Measurements from ENCODE around the gene ST6GALNAC6.
A peak's percentile ranks its signal among the peaks of the same experiment; 100 is the strongest.

ST6GALNAC6 gene

DNA sequence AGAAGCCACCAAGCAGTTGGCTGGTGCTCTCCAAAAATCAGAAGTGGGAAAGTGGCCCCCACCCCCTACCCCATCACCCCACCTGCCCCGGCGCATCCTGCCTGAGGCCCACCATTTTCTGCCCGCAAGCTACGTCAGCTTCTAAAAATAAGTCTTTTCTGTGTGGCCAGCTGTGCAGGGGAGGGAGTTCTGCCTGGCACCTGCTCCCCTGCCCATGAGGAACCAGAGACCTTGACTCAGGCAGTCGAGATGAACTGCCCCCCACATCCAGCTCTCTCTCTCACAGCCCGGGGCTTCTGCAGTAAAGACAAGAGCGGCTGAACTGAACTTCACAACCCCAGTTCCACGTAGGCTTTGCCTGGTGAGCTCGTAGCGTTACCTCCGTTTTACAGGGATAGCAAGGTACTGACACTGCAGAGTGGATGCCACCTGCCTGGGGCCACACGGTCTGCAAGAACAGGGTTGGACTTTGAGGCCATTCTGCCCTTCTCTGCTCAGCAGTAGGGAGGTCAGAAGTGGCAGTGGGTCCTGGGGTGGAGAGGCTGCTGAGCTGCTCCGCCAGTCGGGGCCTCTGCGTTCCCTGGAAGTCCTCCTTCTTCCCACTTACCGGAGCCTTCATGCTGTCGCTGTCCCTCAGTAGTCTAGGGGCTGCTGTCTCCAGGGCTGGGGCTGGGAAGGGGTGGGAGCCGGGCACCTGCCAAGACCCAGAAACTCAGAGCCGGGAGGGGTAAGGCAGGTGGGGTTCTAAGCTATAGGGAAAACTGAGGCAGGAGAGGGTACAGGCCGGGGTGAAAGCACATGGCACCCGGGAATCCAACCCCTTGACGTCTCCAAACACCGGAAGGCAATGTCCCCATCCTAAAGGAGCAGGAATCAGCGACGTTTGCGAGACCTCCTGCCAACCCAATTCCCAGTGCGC is 16.7 kb upstream of the ST6GALNAC6 start:
- no peak for DNase-seq

- DNase-seq, result no peak
These were observed 15.9 kb upstream of the ST6GALNAC6 start for GRCh38 chr9:127915325-127915752.

DNA sequence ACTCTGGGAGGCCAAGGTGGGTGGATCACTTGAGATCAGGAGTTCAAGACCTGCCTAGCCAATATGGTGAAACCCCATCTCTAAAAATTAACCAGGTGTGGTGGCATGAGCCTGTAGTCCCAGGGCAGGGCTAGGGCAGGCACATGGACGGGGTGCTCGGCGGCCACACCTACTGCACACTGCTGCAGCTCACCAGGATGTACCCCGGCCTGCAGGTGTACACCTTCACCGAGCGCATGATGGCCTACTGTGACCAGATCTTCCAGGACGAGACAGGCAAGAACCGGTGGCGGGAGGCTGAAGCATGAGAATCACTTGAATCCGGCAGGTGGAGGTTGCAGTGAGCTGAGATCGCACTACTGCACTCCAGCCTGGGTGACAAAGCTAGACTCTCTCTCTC is 14.3 kb upstream of the ST6GALNAC6 start:
- no peak for DNase-seq

DNA sequence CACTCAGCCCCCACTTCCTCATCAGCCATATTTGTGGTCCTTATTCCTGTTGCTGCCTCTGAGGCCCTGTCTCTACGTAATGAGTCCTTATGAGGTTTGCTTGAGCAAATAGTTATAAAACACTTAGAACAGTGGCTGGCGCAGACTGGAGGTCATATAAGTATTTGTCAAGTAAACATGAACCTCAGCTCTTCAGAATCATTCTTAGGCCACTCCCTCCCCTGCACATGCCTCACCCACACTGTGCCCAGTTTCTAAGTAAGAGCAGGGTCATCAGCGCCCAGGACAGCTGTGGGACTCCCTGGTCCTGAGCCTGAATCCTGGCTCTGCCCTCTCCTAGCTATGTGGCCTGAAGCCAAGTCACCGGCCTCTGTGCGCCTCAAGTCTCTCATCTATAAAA is 13.5 kb upstream of the ST6GALNAC6 start:
- DNase-seq, result no peak

DNA sequence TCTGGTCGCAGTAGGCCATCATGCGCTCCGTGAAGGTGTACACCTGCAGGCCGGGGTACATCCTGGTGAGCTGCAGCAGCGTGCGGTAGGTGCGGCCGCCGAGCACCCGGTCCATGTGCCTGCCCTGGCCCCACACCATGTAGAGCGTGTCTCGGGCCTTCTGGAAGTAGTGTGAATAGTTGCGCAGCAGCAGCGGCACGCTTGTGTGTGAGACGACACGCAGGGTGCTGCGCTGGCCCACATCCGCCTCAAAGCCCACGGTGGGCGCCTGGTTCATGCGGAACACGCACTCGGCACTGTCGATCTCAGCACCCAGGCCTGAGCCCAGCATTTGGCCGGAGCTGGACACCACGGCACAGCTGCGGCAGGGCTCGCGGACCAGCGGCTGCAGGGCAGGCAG is 12.9 kb upstream of the ST6GALNAC6 start:
- DNase-seq, result no peak

GRCh38 chr9:127910613-127911205 is 11.3 kb upstream of the ST6GALNAC6 start:
- DNase-seq, result peak; percentile 42

GRCh38 chr9:127909839-127910273 is 10.5 kb upstream of the ST6GALNAC6 start:
- DNase-seq, result no peak

DNA sequence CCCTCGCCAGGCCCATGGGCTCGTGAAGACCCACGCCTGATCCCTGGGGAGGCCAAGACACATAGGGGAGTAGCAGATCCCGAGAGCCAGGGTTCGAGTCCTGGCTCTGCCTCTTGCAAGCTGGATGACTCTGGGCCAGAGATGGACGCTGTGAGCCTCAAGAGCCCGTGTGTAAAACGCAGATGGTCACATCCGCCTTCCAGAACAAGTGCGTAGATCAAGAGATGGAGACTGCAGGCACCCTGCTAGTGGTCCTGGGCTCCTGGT is 9.2 kb upstream of the ST6GALNAC6 start:
- DNase-seq, result no peak

- DNase-seq, result no peak
These were observed 8.7 kb upstream of the ST6GALNAC6 start for GRCh38 chr9:127907867-127908659.

DNA sequence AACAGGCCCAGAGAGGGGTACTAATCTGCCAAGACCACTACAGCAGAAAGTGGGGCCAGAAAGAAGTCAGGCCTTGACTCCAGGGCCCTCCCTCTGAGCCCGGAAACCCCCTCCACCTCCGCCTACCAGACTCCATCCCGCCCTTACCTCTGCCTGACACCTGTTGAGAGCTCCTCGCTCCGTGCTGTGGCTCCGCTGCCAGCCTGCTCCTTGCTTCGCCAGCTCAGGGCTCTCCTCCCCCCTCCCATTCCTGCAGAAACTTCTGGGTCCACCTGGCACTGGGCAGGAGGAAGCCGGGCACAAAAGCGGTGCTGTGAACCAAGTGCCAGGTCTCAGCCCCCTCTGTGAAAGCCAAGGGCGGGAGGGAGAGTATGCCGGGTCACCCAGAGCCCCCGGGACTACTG is 6.4 kb upstream of the ST6GALNAC6 start:
- DNase-seq, result peak; percentile 82

DNA sequence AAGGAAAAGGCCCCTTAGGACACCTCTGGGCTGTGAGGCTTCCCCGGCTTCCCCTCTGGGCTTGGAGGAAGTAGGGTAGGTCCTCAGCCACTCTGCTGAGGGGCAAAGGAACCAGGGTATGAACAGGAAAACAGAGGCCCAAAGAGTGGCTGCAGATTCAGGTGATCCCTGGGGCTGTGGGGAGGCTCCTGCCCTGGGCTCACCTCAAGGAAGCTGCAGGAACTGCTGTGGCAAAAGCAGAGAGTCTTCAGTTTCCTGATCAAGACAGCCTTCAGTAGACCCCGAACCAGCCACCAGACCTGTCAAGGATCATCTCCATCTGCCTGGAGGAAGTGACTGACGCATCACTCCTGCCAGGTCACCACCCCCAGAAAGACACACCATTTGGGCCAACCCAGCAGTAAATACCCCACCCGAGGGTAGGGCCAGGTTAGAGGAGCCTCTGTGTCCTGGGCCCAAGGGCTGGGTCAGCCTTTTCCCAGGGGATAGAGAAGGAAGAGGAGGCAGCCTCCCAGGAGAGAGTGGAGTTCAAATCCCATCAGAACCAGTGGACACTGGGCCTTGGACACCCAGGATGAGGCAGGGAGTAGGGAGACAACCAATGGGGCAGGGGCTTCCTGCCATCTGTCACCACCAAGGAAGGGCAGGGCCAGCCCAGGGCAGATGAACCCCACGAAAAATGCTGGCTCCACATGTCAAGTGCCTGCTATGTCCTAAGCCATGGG is 5.8 kb upstream of the ST6GALNAC6 start:
- DNase-seq, result peak; percentile 81

DNA sequence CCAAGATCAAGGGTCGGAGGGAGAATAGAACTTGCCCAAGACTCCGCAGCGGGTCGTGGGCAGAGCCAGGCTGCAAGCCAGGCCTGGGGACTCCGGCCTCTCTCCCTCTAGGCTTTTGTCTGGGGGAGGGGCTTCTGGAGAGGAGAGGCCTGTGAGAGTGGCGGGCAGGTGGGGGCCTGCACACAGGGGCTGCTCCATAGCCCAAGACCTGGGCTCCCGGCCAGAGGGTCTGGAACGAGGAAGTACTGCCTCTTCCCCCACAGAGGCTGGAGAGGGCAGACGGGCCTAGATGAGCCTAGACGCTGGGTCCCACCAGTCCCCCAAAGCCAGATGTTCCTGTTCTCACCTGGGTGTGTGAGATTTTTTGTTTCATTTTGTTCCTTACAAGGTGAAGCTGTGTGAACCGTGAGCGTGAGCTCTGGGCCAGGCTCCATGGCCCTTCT is 5.2 kb upstream of the ST6GALNAC6 start:
- DNase-seq, result peak; percentile 25

DNA sequence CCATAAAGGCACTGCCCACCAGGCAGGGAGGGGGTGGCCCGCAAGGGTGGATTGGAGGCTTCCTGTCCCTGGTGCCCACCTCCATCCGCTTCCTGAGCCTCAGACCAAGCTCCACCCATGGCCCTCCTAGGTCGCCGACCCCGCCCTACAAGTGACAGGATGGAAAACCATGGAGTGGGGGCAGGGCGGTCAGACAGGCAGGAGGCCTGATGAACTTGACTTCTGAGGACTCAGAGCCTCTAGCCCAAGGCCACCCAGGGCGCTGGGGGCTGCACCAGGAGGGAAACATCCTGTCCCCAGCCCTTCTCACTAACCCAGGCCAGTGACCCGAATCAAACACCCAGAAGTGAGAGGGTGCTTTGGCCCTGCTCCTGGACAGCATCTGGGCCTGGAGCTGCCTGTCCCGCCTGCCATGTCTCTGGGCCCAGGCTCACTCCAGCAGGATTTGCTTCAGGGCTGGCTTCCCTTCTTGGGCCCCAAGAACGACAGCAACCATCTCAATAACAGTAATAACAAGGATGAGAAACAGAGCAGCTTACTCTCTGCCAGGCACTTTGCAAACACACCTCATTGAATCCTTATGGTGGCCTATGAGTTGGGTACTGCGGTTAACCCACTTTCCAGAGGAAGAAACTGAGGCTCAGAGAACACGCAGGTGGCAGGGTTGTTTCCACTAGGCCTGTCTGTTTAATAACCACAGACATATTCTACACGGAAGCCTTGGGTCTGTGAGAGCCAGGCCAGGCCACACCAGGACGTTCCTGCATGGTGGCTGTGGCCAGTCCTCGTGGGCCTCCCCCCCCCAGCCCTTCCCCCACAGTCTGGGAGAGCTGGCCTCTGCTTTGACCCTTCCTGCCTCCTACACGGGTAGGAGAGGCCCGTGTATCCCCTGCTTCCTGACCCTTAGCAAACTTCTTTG is 4.4 kb upstream of the ST6GALNAC6 start:
- DNase-seq, result peak; percentile 83

DNA sequence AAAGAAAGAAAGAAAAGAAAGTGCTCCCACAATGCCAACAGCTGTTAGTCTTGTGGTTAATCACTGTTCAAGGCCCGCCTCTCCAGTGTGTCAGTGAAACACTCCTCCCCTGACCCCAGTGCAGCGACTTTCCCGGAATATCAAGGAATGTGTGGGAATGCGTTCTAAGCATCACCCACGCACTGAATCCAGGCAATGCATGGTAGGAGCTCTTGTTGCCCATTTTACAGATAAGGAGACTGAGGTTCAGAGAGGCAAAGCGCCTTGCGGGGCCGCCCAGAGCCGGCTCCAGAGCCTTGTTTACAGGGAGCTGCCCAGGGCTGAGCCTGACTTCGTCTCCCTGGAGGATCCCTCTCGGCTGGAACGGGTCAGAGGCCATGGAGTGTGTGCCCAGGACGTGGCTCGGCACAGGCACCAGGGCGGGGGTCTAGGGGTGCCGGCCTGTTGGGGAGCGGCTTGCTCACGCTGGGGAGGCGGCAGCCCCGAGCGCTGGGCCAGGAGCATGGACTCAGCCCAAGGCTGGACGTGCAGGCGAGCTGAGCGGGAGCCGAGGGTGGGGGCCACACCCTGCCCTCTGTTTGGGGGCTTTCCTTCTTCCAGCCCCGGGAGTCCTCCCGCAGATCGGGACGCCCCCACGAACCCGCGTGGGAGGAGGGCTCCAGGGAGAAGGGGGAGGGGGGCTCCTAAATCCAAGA is 823 bp downstream of the ST6GALNAC6 start:
- peak; percentile 24 for DNase-seq

- DNase-seq, result peak; percentile 58
These were observed 2.2 kb downstream of the ST6GALNAC6 start for GRCh38 chr9:127897193-127897692.

- DNase-seq, result no peak
These were observed 2.8 kb downstream of the ST6GALNAC6 start for GRCh38 chr9:127896395-127897192.

GRCh38 chr9:127895811-127896210 is 3.6 kb downstream of the ST6GALNAC6 start:
- no peak for DNase-seq

DNA sequence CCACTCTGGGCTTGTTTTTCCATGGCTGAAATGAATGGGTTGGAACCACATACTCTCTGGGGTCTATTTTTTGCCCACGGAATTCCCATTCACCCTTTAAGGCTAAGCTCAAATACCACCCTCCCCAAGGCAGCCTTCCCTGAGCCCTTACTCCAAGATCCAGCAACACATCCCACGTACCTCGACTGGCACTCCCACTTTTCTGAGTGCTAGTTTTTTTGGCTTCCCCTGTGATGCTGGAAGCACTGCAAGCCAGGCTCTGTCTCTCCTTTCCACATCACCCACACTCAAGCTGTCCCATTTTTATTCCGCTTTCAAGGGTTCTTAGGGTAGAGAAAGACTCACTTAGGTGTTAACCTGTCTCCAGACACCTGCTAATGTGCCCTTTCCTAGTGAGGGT is 6.0 kb downstream of the ST6GALNAC6 start:
- DNase-seq, result no peak

DNA sequence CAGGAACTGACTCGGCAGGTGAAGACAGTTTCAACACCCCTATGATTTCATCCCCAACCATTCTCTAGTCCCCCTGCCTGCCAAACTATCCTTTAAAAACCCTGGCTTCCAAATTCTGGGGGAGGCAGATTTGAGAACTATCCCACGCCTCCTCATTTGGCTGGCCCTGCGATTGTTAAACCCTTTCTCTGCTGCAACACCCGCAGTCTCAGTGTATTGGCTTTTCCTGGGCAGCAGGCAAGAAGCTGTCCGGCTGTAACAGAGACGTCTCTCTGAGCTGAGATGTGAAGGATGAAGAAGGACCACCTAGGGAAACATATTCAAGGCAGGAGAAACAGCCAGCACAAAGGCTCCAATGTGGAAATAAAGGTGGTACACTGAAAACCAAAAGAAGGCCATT is 6.6 kb downstream of the ST6GALNAC6 start:
- DNase-seq, result no peak

DNA sequence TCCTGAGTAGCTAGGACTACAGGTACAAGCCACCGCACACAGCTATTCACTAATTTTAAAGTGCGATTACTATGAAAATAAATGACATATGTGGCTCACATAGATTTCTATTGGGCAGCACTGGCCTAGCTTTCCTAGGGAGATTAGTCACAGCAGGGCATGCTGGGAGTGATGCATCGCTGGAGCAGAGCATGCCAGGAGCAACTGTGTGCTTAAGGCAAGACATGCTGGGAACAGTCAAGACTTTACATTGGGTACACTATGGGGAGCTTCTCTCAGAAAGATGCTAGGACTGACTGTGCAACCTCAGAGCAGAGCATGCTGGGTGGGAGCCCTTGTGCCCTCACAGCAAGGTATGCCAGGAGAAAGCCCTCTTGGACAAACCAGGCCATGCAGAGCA is 9.3 kb downstream of the ST6GALNAC6 start:
- no peak for DNase-seq

Measured in CD4-positive, alpha-beta T cell treated with Interleukin-17A for 4 hours (primary cell).